Panc1 (cell line): Measurements from ENCODE around the gene IGSF23.

Experiments
- CTCF ChIP-seq: fragments of 450-650 bp; IDR thresholded peaks from 2 replicates; pipeline ENCODE4 v1.5.1; 2017; ENCODE audit warnings: mild to moderate bottlenecking
- POLR2AphosphoS5 ChIP-seq: IDR thresholded peaks from 2 replicates; pipeline ENCODE4 v1.6.1; 2012; ENCODE audit warnings: mild to moderate bottlenecking, low read depth, low read length, moderate library complexity
- TCF7L2 ChIP-seq: IDR thresholded peaks from 2 replicates; pipeline ENCODE4 v1.6.1; 2011; ENCODE audit warnings: mild to moderate bottlenecking, low read depth, low read length, inconsistent platforms

GRCh38 chr19:44574186-44574950 lies 39.0 kb upstream of the IGSF23 start:
- TF ChIP-seq CTCF: no peak
- no peak for TF ChIP-seq POLR2AphosphoS5
- no peak for TF ChIP-seq TCF7L2
